Right ventricle myocardium inferior (tissue), 1 donor: ENCODE measurements around the gene KCNA5. TPM values are rescaled to one million over a fixed set of nuclear protein-coding genes. Genes with fewer than 3 reads are reported as not detected.

Experiments used
- ATAC-seq: fragments of 200-7000 bp; cut with Tn5 transposase; one replicate; pipeline ENCODE4 v1.9.1; 2020; ENCODE audit warnings: mild to moderate bottlenecking, moderate library complexity
- DNase-seq: peaks from one replicate; pipeline ENCODE4 v3.0.0; 2021; ENCODE audit errors: missing footprints
- intact Hi-C: fragments of 100-400 bp; cut with DNase I; formaldehyde crosslinking; loops from one replicate; pipeline ENCODE4 v1.11.0; 2022
- total RNA-seq: library from RNA; stranded (reverse); fragmentation: NEBNext Ultra II Directional; extraction: Animal tissue kit (Norgen Biotek cat#: 25700); gene quantifications from one replicate; pipeline ENCODE4 v1.2.1, GENCODE V29; 2021
- donor health status: DM: no; HTN: yes; CAD: no; lungs with severe emphysema.

KCNA5 gene
- total RNA-seq, 1 donor from 2014 or later: 2.1 TPM

DNA sequence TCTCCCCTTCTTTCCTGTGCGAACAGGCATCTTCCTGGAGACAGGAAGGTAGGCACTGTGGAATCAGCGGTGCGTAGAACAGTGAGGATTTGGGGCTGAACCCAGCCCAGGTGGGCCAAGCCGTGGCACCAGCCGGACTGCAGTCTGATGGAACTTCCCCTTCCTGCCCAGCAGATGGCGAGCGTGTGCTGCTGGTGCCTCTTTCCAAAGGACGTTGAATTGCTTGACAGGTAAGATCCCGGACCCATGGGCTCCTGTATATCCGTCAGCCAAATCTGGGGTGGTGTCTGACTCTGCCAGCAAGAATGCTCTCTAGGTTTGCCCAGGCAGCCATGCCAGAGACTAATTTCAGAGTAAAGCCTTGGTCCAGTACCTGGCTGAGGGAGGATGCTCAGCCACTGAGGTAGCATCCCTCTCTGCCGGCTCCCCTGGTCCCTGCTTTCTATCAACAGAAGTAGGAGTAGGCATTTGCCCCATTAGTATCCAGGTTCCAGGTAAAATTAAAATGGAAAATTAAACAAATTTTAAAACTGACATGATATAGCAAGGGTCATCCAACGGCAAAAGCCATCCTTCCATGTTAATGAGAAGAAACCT, 21.1 kb upstream of the KCNA5 start:
- peak; percentile 46 for ATAC-seq
- intact Hi-C loops: loop anchor here (1.0 to 10.0 kb wide), 2 partner anchors 62 to 422 kb away; no protein-coding TSS in a partner anchor
- DNase-seq: peak; percentile 70

DNA sequence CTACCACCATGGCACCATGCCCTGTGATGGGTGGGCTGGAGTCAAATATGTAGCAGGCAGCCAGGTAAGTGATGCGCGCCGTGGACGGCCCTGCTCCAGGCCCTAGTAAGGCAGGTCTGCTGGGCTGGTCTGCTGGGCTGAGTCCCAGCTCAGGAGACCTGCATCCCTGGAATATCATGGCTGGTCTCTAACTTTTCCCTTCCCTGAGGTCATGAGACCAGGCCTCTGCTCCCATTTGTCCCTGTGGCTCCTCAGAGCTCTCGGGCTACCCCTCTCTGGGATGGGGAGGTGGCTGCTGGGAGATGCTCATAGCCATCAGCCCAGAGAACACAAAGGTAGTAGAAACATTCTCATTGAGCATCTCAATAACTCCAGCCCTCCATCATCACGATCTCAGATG, 19.8 kb upstream of the KCNA5 start:
- no peak for DNase-seq
- ATAC-seq: no peak
- intact Hi-C loops: loop anchor here (10.0 kb wide), 1 partner anchor 421 kb away; no protein-coding TSS in a partner anchor

DNA sequence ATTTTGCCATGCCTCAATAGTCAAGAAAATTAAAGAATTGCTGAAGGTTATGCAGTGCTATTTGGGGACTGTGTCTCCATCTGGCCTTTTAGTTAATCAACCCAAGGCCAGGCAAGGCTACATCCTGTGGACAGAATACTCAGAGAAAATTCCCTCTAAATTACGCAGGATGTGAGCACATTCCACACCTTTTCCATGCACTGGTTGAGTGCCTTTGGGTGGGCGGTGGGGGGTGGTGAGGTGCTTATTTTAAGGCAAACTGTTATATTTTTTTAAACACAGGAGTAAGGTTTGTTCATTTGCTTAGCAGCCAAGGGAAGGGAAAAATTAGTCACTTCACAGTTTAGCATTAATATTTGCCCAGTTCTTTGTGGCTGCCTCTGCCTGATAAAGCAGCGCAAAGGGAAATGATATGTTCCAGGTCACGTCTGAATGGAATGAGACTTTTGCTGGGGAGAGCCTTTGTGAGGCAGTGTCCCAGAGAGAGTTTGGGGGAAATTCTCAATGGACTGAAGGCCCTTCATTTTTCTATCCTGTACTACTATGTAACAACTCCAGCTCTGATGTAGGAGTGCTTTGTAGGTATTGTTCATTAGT, 17.2 kb upstream of the KCNA5 start:
- intact Hi-C loops: loop anchor here (10.0 kb wide), 1 partner anchor 418 kb away; no protein-coding TSS in a partner anchor
- DNase-seq (no peak), ATAC-seq (no peak)

DNA sequence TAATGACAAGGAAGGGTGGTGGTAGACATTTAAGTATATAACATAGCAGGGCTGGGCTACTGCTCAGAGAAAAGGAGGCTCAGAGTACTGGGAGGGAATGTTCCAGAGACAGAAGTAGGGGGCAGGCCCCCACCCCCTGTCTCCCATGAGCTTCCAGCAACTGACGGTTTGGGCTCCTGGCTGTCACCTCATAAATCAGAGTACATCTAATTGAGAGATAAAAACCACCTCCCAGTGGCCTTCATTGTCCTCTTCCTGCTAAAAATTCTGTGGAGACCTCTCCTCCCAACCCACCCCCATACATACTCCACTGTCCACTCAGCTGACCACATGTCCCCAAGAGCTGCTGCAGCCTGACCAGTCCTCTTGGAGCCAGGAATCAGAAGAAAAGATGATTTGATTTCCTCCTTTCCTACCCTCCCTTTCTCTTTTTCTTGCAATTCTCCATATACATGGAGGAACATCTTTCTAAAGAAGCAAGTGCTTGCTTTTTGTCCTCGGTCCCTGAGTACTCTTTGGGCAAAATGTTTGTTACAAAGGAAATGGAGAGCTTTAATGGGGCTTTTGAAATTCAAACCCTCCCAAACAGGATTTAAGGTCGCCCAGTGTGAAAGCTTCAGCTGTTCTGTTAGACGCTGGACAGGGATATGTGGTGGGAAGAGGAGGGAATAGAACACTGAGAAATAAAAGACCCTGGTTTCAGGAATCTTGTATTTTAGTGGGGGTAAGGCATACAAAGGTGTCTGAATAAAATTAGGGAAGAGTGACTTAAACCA, 16.4 kb upstream of the KCNA5 start:
- no peak for ATAC-seq
- intact Hi-C loops: loop anchor here (10.0 kb wide), 1 partner anchor 418 kb away; no protein-coding TSS in a partner anchor
- no peak for DNase-seq

DNA sequence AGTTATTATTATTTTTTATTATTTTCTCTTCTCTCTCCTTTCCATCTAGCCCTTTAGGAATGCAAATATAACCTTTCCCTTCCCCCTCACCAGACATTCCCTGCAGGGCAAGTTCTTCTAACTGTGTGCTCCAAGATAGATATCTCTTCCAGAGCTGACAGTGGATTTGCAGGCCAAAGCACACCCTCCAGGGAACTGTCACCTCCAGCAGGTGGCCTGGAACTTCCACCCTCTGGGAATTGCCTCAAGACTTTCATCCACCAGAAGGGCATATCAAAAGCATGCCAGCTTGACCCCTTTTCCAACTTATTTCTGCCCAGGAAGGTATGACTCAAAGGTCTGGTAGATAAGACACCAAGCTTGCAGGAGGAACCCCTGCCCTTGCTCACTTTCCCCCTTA, 13.6 kb upstream of the KCNA5 start:
- intact Hi-C loops: no loop called here
- ATAC-seq (no peak), DNase-seq (no peak)

DNA sequence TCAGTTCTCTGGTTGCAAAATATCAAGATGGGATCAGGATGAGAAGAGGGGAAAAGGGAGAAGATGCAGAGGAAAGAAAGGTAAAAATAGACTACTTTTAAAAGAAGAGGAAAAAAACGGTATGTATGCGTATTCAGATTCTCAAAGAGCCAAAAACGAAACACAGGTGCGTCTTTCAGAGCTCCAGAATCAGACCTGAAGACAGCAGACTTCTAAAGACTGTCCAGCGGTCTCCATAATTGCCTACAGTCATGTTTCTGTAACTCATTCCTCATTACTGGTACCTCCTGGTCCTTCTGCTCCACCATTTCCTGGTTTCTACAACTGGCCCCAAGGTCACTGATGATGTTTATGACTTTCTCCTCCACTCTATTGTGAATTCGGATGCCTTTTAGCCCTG, 12.4 kb upstream of the KCNA5 start:
- intact Hi-C loops: no loop called here
- ATAC-seq: no peak
- DNase-seq: no peak

DNA sequence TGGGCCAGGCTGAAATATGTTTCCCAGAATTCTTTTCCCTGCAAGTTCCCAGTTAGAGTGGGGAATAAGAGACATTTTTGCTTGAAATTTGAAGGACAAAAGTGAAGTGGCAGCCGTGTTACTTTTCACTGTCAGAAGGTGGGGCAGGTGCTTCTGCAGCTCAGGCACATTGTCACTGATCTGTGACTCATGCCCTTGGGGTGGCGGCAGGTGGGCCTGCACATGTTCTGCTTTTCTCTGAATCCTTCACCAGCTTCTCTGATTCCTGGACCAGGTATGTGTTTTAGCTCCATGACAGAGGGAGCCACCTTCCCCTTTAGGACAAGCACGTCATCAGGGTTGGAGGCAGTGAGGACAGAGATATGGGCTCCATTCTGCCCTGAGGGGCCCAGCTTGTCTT, 11.7 kb upstream of the KCNA5 start:
- ATAC-seq (no peak), DNase-seq (no peak)
- intact Hi-C loops: no loop called here

DNA sequence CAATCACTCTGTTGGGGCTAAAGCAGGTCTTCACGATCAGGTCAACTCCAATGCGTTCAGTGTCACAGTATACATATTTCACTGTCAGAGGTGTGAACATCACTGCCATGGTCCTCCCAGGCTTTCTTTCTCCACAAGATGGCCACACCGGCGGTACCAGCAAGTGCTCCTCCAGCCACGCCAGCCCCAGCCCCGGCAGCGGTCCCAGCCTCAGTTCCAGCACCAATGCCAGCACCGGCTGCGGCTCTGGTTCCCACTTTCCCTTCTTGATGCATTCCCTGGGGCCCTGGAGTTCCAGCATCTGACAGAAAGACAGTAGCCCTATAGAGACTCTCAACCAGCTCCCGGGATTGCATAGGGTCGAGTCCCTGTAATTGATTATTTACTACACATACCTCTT, 10.9 kb upstream of the KCNA5 start:
- intact Hi-C loops: no loop called here
- DNase-seq (no peak), ATAC-seq (no peak)

DNA sequence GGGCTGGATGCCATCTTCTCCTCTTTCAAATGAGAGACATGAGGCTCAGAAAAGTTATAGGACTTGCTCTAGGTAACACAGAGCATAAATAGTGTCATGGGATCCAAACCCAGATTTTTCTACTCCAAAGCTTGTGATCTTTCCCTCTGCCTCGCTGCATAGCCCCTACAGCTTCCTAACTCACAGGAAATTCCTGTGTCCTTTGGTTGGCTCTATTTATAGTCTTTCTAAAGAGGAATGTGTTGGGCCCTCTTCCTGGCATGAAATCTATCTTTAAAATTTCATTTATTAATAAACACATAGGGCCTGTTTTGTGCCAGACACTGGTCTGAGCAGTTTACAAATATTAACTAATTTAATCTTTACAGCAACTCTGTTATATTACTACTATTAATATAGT, 9.8 kb upstream of the KCNA5 start:
- ATAC-seq (no peak), DNase-seq (no peak)

DNA sequence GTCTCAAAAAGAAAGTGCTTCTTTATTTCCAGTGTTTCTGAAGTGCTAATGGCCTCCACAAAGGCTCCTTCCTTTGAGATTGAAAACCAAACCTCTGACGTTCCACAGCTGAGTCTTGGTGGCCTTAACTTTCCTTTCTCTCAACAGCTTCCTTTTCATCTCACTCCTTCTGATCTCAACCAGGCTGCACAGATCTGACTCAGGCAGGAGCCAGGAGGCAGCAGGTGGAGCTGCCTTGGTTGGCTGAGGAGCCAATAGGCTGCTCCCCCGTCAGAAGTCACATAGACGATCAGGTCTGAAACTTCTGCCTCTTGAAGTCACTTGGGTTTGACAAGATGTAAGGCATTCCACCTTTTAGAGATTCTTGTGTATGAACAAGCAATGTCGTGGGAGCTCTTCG, 9.1 kb upstream of the KCNA5 start:
- no peak for ATAC-seq
- intact Hi-C loops: no loop called here
- DNase-seq: no peak

More for the DNA sequence above, 9.8 kb upstream of the KCNA5 start:
- intact Hi-C loops: no loop called here

DNA sequence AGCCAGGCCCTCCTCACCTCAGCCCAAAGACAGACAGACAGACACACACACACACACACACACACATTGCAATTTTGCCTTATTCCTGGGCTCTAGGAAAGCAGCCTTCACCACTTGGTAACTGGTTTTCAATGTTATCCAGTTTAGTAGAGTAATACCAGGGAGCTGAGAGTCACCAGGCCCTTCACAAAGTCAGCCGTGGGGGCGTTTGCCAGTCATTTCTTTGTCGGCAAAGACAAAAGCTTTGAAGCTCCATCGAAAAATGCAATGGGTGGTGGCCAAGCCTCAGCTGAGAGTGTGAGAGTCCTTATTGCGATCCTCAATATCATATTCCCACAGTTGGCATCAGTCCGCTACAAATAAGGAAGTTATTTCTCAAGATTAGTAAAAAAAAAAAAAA, 8.1 kb upstream of the KCNA5 start:
- no peak for DNase-seq
- ATAC-seq: no peak
- intact Hi-C loops: no loop called here

DNA sequence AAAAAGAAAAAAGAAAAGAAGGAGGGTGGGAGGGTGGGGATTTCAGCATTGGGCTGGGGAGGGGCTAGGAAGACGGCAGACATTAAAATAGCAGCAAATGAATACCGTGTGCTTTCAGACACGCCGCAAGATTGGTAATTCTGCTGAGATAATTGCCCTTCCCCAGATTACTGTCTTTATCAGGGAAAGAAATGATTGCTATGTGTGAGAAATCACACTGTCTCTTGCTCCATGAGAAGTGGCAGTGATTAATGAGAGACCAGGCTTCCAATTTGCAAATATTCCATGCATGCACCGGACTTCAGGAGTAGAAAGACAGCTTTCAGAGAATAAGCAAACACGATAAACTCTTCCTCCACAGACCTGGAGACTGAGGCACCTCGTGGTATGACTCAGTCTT, 7.6 kb upstream of the KCNA5 start:
- intact Hi-C loops: no loop called here
- ATAC-seq (no peak), DNase-seq (no peak)

DNA sequence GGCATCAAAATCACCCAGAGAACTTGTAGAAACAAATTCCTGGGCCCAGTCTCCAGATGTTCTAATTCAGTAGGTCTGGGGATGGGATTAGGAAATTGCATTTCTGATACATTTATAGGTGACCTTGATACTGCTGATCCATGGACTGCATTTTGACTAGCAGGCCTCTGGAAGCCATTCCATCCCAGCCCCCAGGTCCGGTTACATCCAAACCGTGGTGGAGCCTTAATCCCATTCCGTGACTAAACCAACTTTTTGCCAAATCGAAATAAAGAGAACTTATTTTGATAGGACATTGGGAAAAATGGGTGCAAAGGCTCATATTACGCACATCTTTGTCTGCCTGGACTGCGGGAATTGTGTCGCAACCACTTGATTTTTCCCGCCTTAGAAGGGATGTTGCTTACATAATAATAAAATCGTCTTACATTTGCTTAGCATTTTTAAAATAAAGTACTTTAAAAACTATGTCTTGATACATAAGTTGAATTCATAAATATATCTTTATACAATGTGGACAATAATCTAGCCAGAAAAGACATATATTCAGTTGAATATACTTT, 5.8 kb upstream of the KCNA5 start:
- ATAC-seq: no peak
- intact Hi-C loops: no loop called here
- DNase-seq: no peak

DNA sequence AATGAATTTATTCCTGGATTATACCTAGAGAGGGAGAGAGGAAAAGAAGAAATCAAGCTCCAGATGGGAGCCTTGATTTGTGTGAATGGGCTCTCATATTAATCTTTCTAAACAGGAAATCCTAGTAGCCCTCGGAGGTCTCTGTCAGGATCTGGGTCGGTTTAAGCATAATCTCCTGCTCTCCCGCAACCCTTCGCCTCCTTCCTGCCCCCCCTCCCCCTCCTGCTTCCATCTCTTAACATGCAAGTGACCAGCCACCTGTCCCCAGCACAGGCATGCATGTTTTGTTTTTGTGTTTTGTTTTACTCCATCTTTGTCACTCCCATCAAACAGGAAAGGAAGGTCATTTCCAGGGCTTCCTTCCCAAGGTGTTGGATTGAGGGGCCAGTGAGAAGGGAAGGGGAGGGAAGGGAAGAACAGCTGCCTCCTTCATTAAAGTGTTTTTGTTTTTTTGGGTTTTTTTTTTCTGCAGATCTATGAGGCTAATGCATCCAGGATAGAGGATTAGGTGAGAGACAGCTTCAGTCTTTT, 4.8 kb upstream of the KCNA5 start:
- intact Hi-C loops: no loop called here
- DNase-seq (no peak), ATAC-seq (no peak)

DNA sequence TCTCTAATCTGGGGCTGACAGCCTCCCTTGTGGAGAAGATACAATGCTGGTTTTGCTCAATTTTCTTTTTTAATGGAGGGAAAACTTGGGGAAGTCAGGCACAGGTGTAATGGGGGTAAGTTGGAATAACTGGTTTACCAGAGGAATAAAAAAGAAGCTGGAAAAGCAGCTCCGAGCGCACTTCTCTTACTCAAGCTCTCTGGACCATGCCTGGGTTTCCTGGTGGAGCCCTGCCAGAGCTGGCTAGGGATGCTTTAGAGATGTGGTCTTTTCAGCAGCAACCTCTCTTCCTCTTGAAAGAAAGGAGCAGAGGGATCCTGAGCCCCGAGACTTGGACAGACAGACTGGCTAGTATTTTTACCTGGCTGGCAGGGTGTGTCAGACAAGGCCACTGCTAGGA, 3.9 kb upstream of the KCNA5 start:
- ATAC-seq: no peak
- DNase-seq: no peak
- intact Hi-C loops: no loop called here

DNA sequence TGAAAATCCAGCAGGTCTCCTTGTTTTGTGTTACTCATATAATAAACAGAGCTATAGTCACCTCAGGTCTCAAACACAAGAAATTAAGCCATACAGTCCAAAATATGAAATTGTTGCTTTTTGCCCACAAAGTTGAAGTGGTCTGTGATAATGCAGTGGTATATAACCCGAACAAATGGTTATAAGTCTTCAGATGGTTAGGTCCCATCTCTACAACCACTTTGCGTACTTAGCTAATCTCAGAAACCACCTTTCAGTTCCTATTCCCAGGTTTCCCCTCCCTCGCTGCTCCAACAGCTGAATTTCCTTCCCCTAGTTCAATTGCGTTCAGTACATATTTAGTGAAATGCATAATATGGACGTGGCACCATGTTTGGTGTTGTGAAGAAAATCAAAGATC, 3.3 kb upstream of the KCNA5 start:
- ATAC-seq (no peak), DNase-seq (no peak)
- intact Hi-C loops: no loop called here

DNA sequence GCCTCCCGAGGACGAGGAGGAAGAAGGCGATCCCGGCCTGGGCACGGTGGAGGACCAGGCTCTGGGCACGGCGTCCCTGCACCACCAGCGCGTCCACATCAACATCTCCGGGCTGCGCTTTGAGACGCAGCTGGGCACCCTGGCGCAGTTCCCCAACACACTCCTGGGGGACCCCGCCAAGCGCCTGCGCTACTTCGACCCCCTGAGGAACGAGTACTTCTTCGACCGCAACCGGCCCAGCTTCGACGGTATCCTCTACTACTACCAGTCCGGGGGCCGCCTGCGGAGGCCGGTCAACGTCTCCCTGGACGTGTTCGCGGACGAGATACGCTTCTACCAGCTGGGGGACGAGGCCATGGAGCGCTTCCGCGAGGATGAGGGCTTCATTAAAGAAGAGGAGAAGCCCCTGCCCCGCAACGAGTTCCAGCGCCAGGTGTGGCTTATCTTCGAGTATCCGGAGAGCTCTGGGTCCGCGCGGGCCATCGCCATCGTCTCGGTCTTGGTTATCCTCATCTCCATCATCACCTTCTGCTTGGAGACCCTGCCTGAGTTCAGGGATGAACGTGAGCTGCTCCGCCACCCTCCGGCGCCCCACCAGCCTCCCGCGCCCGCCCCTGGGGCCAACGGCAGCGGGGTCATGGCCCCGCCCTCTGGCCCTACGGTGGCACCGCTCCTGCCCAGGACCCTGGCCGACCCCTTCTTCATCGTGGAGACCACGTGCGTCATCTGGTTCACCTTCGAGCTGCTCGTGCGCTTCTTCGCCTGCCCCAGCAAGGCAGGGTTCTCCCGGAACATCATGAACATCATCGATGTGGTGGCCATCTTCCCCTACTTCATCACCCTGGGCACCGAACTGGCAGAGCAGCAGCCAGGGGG, 979 bp downstream of the KCNA5 start:
- DNase-seq (no peak), ATAC-seq (no peak)
- intact Hi-C loops: no loop called here

DNA sequence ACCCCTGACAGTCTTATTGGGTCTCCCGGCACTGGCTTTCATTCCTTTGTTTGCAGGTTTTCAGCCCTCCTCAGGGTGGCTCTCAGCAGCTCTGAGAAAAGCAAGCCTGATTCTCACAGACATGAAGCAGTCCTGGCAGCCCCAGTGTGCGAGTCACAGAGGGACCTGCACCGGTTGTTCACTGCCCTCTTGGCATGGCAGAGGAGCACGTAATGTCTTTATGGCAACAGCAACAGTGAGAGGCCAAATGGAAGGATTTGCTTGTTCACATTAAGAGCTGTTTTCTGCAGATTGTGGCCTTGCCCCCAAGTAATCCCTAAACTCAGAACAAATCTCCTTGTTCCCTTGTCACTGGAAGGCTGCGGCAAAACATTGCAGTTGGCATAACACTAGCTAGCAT, 3.4 kb downstream of the KCNA5 start:
- intact Hi-C loops: no loop called here
- peak; percentile 57 for ATAC-seq
- no peak for DNase-seq

DNA sequence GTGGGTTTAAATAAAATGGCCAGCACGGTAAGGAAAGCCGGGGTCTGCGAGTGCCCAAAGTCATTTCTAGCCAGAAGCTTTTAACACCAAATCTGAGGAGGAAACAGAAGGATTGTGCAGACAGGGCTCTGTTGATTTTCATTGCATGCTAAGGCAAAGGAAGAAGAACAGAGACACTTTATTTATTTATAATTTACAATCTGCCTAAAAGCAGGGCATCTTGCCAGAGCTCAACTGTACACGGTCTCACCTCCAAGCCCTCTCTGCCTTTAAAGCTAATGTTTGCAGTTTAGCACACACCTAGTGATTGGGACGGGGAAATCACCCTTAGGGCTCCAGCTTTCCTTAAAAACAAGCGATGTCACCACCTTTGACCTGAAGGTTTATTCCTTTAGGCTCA, 4.0 kb downstream of the KCNA5 start:
- DNase-seq (no peak), ATAC-seq (no peak)
- intact Hi-C loops: no loop called here
